ENCODE measurements around the gene KCNMB1. TPM values are rescaled to one million over a fixed set of nuclear protein-coding genes. Genes with fewer than 3 reads are reported as not detected.

Gene KCNMB1
- total RNA-seq, 1 donor from 2014 or later = not detected

DNA sequence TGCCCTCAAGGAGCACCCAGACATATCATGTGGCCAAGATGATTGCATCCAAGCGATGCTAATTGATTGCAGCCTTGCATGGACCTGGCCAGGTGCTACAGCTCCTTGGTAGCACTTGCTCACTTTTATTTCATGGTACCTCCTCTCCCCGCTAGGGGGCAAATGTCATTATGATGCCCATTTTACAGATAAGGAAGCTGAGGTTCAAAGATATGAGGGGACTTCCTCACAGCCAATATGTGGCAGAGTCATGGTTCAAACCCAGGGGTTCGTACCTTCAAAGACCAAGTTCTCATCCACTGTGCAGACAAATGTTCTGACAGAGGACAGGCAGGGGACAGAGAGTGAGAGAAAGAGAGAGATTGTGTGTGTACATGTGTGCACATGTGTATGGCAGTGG is 21.9 kb upstream of the KCNMB1 start:
- Mint-ChIP-seq H3K27me3 (ENCODE audit: insufficient read depth, low read depth) (peaks cover 11% of the 10 kb centered on the region), H3K4me1 (peaks cover 16% of the 10 kb centered on the region), H3K4me3 (no peak overlapping the region), H3K9me3 (no peaks in the 10 kb centered on the region), H3K36me3 (no peaks in the 10 kb centered on the region), H3K27ac (no peak overlapping the region)
- no peaks in the 10 kb centered on the region for H3K27me3 ChIP-seq
- no peak overlapping the region for H2AFZ ChIP-seq (replicated peaks)
- no peak overlapping the region for H3K9ac ChIP-seq
- H3K4me2 ChIP-seq = no peak overlapping the region
- H3K79me2 ChIP-seq (ENCODE audit: low read depth) = no peaks in the 10 kb centered on the region
- DNase-seq (ENCODE audit: low spot score) = no peak
- no peaks in the 10 kb centered on the region for H3K9me3 ChIP-seq (ENCODE audit: low read depth)
- no peaks in the 10 kb centered on the region for H4K20me1 ChIP-seq (ENCODE audit: low read depth)
- H3K4me1 ChIP-seq = peaks cover 32% of the 10 kb centered on the region
- H3K4me3 ChIP-seq = no peak overlapping the region
- no peak overlapping the region for H3K27ac ChIP-seq
- H3F3A ChIP-seq (ENCODE audit: low read depth) = peaks cover 27% of the 10 kb centered on the region
- TF ChIP-seq, protein P1, sequence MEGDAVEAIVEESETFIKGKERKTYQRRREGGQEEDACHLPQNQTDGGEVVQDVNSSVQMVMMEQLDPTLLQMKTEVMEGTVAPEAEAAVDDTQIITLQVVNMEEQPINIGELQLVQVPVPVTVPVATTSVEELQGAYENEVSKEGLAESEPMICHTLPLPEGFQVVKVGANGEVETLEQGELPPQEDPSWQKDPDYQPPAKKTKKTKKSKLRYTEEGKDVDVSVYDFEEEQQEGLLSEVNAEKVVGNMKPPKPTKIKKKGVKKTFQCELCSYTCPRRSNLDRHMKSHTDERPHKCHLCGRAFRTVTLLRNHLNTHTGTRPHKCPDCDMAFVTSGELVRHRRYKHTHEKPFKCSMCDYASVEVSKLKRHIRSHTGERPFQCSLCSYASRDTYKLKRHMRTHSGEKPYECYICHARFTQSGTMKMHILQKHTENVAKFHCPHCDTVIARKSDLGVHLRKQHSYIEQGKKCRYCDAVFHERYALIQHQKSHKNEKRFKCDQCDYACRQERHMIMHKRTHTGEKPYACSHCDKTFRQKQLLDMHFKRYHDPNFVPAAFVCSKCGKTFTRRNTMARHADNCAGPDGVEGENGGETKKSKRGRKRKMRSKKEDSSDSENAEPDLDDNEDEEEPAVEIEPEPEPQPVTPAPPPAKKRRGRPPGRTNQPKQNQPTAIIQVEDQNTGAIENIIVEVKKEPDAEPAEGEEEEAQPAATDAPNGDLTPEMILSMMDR (IDR thresholded peaks at IDR 0.05) = no peak
- TF ChIP-seq EZH2 (IDR thresholded peaks at IDR 0.05) (no peak), EZH2phosphoT487 (IDR thresholded peaks at IDR 0.05) (no peak)
- H3K36me3 ChIP-seq = no peaks in the 10 kb centered on the region

DNA sequence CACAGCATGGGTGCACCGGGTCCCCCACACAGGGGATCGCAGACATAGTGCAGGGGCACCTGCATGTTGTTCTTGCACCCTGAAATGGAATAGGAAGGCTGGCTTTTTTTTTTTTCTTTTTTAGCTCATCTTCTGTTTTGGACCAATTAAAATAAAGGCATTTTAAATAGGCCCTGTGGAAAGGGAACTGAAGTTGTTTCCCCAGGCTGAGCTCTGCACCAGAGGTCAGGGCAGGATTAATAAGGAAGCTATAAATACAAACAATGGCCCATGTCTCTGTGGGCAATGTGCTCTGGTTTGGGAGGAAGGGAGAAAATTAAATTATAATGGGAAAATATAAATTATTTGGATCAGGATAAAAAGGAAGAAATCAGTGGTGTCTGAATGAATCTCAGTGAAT is 21.2 kb upstream of the KCNMB1 start:
- H3K27ac Mint-ChIP-seq = no peak overlapping the region
- H3K79me2 ChIP-seq (ENCODE audit: low read depth) = no peaks in the 10 kb centered on the region
- H3K36me3 Mint-ChIP-seq = no peaks in the 10 kb centered on the region

DNA sequence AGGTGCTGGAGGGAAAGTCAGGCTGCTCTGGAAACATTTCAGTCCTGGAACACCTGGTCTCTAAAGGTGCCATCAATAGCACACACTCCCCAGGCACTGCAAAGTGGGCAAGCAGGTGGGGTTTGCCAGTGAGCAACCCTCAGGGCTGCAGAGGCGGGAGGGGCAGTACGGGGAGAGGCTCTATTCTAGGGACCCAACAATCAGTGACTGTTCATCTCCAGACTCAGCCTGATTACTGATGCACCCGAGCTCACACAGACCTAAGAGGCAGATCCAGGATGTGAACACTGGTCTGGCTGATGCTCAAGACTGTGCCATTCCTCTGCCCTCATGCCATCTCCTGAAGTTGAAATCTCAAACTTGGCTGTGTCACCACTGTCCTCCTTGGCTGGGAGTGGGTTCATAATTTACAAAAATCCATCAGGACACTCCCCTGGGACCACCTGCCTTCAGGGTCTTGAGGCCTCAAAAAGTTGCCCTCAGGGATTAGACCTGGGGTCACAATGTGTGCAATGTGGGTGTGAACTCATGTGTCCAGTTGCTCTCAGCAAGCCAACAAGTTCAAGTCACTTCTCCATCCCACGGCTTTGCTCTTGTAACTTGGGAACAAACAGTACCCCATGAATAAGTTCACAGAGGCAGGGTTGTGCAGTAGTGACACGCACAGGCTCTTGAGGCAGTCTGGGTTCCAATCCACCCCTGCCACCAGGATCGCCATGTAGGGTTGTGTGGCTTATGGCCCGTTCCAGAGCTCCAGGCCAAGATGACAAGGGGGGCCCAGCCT is 19.9 kb upstream of the KCNMB1 start:
- H3K27ac Mint-ChIP-seq = no peak overlapping the region

More for the DNA sequence above, 21.2 kb upstream of the KCNMB1 start:
- no peak overlapping the region for H3K4me3 Mint-ChIP-seq
- no peaks in the 10 kb centered on the region for H3K27me3 ChIP-seq
- no peak overlapping the region for H3K9ac ChIP-seq
- H3K4me1 Mint-ChIP-seq = peaks cover 16% of the 10 kb centered on the region
- no peak overlapping the region for H3K27ac ChIP-seq
- TF ChIP-seq, protein P1 (IDR thresholded peaks at IDR 0.05) = no peak
- TF ChIP-seq EZH2phosphoT487 (IDR thresholded peaks at IDR 0.05) = no peak
- no peak for TF ChIP-seq EZH2 (IDR thresholded peaks at IDR 0.05)
- no peak overlapping the region for H2AFZ ChIP-seq (replicated peaks)
- no peaks in the 10 kb centered on the region for H3K36me3 ChIP-seq
- H3K4me1 ChIP-seq = peaks cover 32% of the 10 kb centered on the region
- no peak for DNase-seq (ENCODE audit: low spot score)
- H3K9me3 Mint-ChIP-seq = no peaks in the 10 kb centered on the region
- H4K20me1 ChIP-seq (ENCODE audit: low read depth) = no peaks in the 10 kb centered on the region
- H3K9me3 ChIP-seq (ENCODE audit: low read depth) = no peaks in the 10 kb centered on the region
- no peak overlapping the region for H3K4me3 ChIP-seq
- peaks cover 10% of the 10 kb centered on the region for H3K27me3 Mint-ChIP-seq (ENCODE audit: insufficient read depth, low read depth)
- H3F3A ChIP-seq (ENCODE audit: low read depth) = peaks cover 27% of the 10 kb centered on the region
- no peak overlapping the region for H3K4me2 ChIP-seq

More for the DNA sequence above, 19.9 kb upstream of the KCNMB1 start:
- H3K36me3 ChIP-seq = no peaks in the 10 kb centered on the region
- no peak overlapping the region for H3K4me3 Mint-ChIP-seq
- H3K27me3 ChIP-seq = no peaks in the 10 kb centered on the region
- no peak overlapping the region for H3K4me3 ChIP-seq
- H3K9ac ChIP-seq = no peak overlapping the region
- peak overlapping the region; percentile 66 for H3K4me2 ChIP-seq
- no peaks in the 10 kb centered on the region for H3K9me3 Mint-ChIP-seq
- peaks cover 30% of the 10 kb centered on the region for H3F3A ChIP-seq (ENCODE audit: low read depth)
- peaks cover 16% of the 10 kb centered on the region for H3K4me1 Mint-ChIP-seq
- TF ChIP-seq, protein P1 (IDR thresholded peaks at IDR 0.05) = no peak
- no peaks in the 10 kb centered on the region for H3K79me2 ChIP-seq (ENCODE audit: low read depth)
- no peaks in the 10 kb centered on the region for H3K9me3 ChIP-seq (ENCODE audit: low read depth)
- H3K36me3 Mint-ChIP-seq = no peaks in the 10 kb centered on the region
- no peak overlapping the region for H3K27ac ChIP-seq
- peak; percentile 30 for DNase-seq (ENCODE audit: low spot score)
- peaks cover 32% of the 10 kb centered on the region for H3K4me1 ChIP-seq
- no peaks in the 10 kb centered on the region for H4K20me1 ChIP-seq (ENCODE audit: low read depth)
- peaks cover 7% of the 10 kb centered on the region for H3K27me3 Mint-ChIP-seq (ENCODE audit: insufficient read depth, low read depth)
- no peak overlapping the region for H2AFZ ChIP-seq (replicated peaks)

All from neural progenitor cell (in vitro differentiated cells).